Umbilical cord (tissue), 2 donors: ENCODE measurements around the gene MECR. TPM values are rescaled to one million over a fixed set of nuclear protein-coding genes. Genes with fewer than 3 reads are reported as not detected.
A peak's percentile ranks its signal among the peaks of the same experiment; 100 is the strongest.

Experiments
- DNase-seq: peaks from one replicate; pipeline ENCODE4 v3.0.0-alpha.2; 2015; ENCODE audit warnings: low spot score
- total RNA-seq: library from RNA; depleted of rRNA; stranded (reverse); fragments of >200 nt; gene quantifications from one replicate; pipeline ENCODE4 v1.2.3, GENCODE V29; 2014; ENCODE audit warnings: low replicate concordance; ENCODE audit not compliant: insufficient read depth

Gene MECR
- total RNA-seq, 1 donor from 2014 or later = 12.3 TPM

GRCh38 chr1:29256394-29256793, 25.7 kb upstream of the MECR start:
- DNase-seq = no peak

GRCh38 chr1:29255134-29255666, 24.5 kb upstream of the MECR start:
- DNase-seq = no peak

- DNase-seq = no peak
Measured at GRCh38 chr1:29254346-29254745, 23.6 kb upstream of the MECR start.

GRCh38 chr1:29253180-29253579, 22.4 kb upstream of the MECR start:
- DNase-seq = no peak

- DNase-seq = no peak
Measured at GRCh38 chr1:29251164-29252124, 20.7 kb upstream of the MECR start.

GRCh38 chr1:29249951-29250581, 19.3 kb upstream of the MECR start:
- DNase-seq = no peak

GRCh38 chr1:29249170-29249691, 18.5 kb upstream of the MECR start:
- peak; percentile 84 for DNase-seq

- DNase-seq = no peak
Measured at GRCh38 chr1:29248409-29248808, 17.7 kb upstream of the MECR start.

- no peak for DNase-seq
Measured at GRCh38 chr1:29247571-29248273, 17.0 kb upstream of the MECR start.

GRCh38 chr1:29247044-29247443, 16.3 kb upstream of the MECR start:
- no peak for DNase-seq

GRCh38 chr1:29245876-29246275, 15.1 kb upstream of the MECR start:
- DNase-seq = peak; percentile 53

GRCh38 chr1:29245261-29245660, 14.5 kb upstream of the MECR start:
- no peak for DNase-seq

GRCh38 chr1:29243871-29244200, 13.1 kb upstream of the MECR start:
- peak; percentile 27 for DNase-seq

GRCh38 chr1:29243023-29243870, 12.5 kb upstream of the MECR start:
- DNase-seq = no peak

GRCh38 chr1:29240986-29241385, 10.3 kb upstream of the MECR start:
- DNase-seq = no peak

- DNase-seq = peak; percentile 56
Measured at GRCh38 chr1:29240400-29240837, 9.7 kb upstream of the MECR start.

- DNase-seq = peak; percentile 38
Measured at GRCh38 chr1:29239142-29239541, 8.4 kb upstream of the MECR start.

GRCh38 chr1:29238620-29239002, 7.9 kb upstream of the MECR start:
- no peak for DNase-seq

- peak; percentile 38 for DNase-seq
Measured at GRCh38 chr1:29237852-29238619, 7.3 kb upstream of the MECR start.
